Activated CD8-positive, alpha-beta memory T cell treated with anti-CD3 and anti-CD28 coated beads, Interleukin-2, amount 50 U/mL, for 4 hours (primary cell): ENCODE results near the gene SMAD3.

Experiments
- DNase-seq: peaks from one replicate; pipeline ENCODE4 v3.0.0-alpha.2; 2020

The SMAD3 gene

DNA sequence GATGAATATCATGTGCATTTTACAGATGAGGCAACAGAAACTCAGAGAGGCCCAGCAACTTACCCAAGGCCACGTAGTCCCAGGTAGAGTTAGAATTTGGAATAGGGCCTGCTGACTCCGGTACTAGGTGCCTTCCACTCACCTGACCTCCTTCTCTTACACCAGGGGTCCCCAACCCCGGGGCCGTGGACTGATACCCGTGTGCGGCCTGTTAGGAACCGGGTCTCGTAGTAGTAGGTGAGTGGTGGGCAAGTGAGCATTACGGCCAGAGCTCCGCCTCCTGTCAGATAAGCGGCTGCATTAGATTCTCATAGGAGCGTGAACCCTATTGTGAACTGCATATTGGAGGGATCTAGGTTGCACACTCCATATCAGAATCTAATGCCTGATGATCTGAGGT, 64.8 kb downstream of the SMAD3 start:
- DNase-seq: no peak

DNA sequence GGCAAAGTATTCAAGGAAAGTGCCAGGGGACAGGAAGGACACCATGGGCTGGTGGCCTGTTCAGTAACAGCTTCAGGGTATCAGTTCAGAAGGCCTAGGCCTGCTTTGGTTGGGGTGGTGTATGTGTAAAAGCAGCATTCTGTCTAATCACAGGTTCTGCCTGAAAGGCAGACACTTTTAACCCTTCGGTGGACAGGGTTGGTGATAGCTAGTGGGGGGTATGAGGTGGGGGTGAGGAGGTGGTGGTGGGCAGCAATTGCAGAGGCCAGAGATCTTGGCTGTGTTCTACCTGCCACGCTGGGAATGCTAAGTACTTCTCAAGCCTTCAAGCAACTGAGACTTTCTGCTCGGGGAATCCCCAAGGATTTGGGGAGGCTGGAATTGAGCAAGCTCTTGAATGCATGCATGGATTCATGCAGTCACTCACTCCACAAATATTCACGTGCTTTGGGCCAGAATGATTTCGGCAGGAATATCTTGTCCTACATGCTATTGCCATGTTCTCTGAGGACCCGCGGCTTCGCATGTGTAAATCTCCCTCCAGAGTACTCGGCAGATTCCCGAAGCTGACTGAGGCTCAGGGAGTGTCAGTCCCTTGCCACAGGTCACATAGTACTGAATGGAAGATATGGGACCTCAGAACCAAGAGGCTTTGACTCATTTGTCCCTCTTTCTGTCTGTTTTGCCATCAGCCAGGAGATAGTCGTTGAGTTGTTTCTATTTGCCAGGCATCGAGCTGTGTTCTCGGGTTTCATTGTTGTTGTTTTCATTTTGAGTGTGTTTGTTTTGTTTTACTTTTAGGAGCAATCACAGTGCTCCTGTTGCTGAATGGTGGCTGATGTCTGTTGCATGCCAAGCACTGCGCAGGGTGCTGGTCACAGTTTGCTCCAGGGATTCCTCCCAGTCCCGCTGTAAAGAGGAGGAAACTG, 65.5 kb downstream of the SMAD3 start:
- DNase-seq: no peak

DNA sequence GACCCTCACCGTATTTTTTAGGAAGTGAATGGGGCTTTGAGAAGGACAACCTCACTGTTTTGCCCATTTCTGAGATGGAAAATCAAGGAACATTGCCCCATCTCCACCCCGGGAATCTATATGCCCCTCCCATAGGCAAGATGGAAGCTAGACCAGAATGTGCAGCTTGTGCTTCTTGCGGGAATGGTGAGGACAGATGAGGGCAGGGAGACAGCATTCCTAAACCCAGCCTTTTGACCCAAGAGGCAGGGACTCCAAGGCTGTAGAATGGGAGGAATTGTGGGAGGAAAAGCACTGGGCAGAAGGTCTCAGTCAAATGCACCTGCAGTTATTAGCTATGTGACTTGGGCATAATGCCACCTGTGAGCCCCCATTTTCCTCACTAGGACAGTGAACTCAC, 66.9 kb downstream of the SMAD3 start:
- no peak for DNase-seq

DNA sequence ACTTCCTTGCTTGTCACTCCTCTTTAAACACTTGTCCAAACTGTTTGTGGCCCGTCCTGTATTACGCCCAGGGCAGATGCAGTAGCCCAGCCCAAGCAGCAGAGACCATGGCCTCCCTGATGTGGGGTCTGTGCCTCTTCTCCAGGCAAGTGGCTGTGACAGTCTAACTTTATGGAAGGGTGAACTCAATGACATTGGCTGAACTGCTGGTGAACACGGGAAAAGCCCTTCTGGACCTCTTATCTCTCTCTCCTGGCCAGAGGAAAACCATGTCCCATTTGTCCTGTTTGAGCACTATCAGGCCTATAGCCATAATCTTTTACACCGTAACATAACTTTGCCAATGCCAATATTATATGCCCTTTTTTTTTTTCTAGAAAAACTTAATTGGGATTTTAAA, 67.6 kb downstream of the SMAD3 start:
- no peak for DNase-seq

DNA sequence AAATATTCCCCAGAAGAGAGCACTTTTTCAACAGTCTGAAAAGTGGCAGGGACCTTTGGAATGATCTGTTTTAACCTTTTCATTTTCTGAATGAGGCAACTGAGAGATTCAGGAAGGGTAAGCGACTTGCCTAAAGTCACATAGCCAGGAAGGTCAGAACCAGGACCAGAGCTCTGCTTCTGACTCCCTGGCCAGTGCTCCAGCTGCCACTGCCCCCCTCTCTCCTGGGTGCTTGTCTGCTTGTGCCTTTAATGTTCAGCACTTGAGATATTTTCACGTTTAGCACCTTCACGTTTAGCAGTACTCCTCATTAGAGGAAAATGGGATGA, 68.3 kb downstream of the SMAD3 start:
- DNase-seq: no peak

DNA sequence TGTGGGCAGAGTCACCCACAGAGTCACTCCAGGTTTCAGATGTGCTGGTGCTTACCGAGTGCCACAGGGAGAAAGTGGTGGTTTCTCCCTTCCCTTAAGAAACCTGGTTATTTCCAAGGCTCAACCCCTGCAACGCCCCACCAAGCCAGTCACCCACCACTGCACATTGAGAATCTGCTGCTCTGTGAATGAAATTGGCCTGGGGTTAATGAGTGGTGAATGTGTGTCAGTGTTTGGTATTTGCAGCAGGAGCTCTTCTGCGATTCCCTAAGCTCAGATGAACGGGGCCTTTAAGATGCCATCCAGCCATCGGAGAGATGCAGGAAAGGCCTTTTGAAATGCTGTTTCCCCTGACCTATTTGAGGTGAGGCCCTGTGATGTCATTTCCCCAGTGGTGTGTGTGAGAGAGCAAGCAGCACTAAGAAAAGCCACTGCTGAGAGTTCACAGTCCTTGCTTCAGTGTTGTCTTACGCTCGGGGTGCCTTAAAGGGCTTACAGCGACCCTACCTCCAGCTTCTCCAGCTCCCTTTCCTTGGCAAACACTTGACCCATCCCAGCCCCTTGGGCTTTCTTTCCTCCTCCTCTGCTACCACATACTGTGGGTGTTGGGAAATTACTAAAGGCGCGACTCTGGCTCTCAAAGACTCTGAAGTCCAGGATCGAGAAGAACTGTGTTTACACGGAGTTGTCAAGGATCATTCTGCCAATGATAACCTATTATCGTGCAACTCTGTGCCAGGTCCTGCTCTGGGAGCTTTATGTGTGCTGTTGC, 68.9 kb downstream of the SMAD3 start:
- DNase-seq: peak; percentile 56

DNA sequence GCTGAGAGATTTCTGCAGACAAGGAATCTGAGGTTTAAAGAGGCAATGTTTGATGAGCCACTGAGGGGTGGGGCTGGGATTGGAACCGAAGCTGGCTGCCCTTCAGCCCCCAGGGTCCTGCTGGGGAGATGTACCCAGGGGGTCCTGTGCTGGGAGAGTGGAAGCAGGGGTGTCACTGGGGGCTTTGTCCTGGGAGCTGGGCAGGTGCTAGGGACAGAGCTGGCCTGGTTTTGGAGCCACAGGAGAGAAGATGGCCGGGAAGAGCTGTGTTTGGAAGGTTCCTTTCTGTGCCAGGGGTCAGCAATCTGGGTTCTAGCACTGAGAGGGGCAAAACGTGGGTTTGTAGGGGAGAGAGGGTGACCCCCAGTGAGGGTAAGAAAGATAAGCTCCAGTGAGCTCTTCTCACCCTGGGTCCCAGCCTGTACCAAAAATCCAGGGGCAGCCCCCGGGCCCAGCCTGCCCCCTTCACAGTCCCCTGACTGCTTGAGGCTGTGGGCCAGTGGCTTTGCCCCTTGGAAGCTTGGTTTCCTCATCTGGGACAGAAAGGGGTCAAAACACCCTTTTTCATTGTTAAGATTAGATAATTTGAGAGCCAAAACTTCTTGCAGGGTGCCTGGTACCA, 69.6 kb downstream of the SMAD3 start:
- no peak for DNase-seq

DNA sequence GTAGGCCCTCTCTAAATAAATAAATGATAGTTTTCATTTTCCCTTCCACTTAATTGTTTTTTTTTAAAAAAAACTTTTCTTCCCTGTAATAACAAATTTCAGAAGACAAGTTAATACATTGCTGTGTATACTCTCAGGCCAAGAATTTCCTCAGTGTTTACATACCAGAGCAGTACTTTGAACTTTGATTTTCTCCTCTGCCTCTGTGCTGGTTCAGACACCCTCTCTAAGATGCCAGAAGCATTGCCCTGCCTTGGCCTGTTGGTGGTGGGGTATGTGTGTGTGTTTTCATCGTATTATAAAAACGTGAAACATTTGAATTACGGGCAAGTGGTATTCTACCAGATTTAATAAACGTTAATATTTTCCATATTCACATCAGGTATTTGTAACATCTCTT, 70.1 kb downstream of the SMAD3 start:
- DNase-seq: no peak

DNA sequence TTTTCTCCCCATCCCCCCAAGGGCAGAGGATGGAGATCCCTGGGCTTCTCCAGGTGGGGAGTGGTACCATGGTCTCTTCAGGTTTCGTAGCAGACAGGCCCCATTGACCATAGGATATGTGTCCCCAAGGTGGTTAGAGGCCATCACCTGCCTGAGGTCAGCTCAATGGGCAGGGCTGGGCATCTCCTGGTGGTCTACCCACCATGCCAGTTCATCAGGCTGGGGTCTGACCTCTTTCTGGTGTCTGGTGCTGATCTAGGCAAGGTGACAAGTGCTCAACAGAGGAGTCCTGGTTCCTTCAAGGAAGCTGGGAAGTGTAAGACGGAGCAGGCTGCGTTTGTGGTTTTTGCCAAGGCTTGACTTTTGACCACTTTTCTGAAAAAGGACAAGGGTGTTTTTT, 71.4 kb downstream of the SMAD3 start:
- DNase-seq: no peak

DNA sequence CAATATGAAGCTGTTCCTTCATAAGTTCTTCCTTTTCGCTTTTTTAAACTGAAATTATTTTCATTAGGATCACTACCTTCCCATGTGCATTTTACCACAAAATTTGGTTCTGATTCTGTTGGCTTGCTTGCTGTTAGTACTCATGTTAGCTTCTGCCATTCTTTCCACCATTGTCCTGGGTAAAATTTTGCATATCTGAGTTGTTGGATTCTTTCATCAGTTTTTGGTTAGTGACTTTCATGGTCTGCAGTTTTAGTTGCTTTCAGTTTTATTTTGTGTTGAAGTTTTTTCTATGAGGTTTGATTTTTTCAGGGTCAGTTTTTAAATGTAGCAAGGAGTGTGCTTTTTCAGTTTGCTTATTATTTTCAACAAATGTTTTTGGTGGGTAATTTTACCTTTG, 71.9 kb downstream of the SMAD3 start:
- no peak for DNase-seq

DNA sequence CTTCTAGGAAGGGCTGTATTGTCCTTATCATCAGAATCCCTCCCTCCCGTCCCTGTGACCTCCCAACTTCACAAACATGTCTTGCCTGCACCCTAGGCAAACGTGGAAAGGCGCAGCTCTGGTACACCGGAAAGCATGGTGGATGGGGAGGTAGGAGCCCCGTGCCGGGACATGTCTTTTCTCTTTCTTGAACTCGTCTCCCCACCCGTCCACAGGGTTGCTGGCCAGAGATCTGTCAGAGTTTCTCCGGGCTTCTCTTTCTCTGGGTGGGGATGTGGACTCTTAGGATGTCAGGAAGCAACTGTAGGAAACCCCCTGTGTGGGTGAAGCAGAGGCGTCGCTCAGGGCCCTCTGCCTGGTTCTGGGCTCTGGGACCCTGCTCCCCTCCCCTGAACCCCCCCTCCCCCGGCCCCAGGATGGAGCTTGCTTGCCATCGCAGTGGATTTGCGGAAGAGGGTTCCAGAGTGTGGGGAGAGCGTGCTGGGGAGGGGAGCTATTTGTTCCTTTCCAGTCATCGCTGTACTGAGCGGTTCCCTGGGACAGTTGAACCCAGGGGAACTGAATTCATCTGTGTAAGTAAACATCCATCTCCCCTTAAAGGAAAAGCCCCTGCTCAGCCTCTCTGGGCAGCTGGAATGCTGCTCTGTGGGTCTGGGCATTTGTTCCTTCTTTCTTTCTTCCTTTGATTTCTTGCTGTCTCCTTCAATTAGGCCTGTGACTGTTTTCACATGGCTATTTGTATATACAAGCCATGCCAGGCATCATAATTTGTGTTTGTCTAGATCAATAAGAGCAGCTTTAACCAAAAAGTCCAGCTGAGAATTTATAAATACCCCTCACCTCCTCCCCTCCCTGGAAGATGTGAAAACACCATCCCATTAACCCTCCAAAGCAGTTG, 72.8 kb downstream of the SMAD3 start:
- DNase-seq: no peak

DNA sequence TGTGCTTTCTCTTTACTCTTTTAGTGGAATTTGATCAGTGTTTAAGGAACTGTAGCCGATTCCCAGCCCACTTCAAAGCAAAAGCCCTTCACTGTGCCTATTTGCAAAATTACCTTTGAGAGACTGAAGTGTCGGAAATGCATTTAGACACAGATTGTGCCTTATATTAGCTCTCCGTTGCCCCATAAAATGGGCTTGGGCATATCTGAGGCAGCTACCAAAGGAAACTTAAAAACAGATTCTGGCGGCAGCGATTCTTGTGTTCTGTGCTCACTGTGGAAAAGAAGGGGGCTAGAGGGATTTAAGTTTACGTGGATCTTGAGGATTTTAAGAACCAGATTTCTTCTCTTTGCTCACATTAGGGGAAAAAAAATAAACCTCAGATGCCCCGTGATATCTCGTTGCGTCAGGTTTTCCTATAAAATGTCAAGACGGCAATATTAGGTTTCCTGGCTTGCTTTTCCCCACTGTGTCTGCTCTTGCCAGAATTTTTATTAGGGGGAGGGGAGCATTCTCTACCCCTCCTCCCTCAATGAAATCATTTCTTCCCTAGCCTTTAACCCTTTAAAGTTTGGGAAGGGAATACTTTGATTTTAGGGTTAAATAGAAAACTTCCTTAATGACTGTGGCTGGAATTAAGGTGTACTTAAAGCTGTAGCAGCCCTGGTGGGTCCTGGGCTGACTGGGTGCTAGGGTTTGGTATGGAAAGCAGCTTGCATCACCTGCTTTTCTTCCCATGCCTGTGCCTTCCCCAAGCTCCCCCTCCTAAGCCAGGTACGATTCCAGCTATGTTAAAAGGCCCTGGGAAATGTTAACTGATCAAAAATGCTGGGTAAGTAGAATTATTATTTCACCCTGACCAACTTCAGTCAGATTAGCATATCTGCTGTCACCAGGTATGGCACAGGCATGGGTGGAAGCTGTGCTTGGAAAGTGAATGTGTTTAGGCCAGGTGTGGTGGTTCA, 73.8 kb downstream of the SMAD3 start:
- no peak for DNase-seq

DNA sequence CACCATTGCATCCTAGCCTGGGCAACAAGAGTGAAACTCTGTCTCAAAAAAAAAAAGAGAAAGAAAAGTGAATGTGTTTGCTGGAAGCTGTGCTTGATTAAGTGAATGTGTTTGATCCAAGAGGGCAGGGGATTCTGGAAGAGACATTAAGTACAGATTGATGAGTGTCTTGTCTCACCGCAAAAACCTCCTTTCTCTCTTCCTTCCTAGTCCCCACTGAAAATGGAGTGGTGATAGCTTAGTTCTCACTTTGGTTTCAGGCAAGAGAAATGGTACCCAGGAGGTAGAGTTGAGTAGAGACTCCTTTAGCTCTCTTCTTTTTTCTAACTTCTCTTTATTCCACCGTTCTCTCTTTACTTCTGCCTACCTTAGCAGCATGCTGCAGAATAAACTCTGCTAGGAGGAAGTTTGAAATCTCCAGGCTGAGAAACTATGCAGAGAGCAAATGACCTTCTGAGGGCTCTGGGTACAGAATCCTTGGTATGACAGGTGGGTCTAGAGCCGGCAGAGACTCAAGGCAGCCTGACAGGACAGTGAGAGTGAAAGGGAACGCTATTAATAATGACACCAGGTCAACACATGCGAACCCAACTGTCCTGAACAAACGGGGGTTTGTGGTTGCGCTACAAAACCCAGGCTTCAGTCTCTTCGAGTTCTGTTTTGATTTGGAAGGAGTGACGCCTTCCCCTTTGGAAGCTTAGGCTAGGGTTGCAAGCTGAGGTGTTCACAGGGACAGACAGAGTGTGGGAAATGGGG, 74.9 kb downstream of the SMAD3 start:
- no peak for DNase-seq

DNA sequence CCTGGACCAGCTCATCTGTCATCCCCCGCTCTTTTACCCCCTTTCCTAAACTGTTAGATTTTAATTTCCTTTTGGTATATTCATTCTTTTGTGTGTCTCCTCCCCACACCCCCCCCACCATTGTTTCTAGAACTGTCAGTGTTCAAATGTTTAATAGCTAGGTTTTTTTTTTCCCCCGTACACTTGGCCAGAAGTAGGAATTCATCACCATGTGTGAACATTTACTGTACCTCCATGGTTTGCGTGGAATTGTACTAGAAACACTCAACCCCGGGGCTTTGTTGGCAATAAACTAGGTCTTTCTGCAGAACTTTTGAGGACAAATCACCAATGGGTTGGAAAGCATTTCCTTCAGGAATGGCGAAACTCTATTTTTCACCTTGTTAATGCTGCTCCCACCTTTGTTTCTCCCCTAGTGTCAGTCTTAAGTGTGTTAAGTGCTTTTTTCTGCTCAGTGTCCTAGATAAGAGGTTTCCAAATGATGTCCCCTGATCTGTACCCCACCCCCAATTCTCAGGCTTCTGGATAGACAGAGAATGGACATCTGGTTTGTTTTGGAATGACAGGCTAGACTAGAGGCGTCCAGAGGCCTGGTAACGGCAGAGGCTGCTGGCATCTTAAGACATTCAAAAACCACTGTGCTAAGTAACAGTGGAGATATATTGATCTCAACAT, 76.8 kb downstream of the SMAD3 start:
- no peak for DNase-seq

DNA sequence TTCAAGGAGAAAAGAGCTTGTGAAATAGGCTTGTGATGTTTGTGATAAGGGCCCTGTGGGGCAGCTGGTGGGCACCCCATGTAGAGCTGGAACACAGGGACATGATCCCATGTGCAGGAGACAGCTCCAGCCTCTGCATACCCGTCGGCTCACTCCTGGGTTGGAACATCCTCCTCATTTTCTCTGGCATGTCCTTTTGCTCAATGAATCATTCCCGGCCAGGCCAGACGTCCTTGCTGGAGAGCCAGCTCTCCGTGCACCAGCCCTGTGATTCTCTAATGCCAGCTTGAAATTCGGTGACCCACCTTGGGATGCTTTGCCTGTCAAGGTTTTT, 77.3 kb downstream of the SMAD3 start:
- no peak for DNase-seq

DNA sequence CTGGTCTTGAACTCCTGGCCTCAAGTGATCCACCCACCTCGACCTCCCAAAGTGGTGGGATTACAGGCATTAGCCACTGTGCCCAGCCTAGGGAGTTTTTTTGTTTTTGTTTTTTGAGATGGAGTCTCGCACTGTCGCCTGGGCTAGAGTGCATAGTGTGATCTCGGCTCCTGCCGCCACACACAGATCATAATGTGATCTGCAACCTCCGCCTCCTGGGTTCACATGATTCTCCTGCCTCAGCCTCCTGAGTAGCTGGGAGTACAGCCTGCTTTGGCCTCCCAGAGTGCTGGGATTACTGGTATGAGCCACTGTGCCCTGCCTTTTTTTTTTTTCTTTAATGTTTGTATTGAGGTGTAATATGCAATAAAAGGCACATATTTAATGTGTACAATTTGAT, 78.2 kb downstream of the SMAD3 start:
- DNase-seq: no peak

DNA sequence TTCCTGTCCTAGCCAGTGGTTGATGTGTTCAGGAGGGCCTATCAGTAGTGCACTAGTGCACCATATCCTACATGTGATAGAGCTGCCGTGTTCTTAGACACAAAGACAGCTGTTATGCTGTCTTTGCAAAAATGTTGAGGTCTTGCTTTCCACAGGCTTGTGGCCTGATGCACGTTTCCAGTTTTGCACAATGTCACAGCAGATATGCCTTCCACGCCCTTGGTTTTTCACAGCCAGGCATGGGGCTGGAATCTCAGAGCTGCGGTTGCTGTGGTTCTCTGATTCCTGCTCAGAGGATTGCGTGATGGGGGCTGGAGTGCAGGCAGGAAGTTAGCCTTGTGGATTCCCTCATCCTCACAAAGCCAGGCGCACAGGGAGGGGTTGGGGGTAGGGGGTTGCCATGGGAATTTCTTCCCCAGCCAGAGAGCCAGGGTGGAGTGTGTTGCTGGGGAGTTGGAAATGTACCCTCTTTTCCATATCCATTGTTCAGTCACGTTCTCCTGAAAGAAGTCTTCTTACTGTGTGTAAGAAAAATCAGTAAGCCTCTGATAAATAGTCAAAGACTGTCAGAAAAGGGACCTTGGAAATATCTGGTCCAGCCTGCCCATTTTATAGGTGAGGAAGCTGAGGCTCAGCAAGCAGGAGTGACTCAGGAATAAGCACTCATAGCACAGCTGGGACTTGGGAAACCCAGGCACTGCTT, 79.4 kb downstream of the SMAD3 start:
- no peak for DNase-seq

DNA sequence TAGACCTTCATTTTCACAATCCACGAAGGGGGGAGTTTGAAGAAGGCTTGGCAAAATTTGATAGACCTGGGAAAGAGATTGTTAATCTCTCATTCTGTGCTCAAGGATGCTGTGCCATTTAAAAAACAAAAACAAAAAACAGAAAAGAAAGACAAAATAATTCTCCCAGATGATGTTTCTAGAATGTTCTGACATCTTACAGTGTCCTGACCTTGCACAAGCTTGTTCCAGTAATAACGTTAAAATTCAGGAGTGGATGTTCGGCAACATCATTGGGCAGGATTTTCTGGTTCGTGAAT, 79.9 kb downstream of the SMAD3 start:
- no peak for DNase-seq

DNA sequence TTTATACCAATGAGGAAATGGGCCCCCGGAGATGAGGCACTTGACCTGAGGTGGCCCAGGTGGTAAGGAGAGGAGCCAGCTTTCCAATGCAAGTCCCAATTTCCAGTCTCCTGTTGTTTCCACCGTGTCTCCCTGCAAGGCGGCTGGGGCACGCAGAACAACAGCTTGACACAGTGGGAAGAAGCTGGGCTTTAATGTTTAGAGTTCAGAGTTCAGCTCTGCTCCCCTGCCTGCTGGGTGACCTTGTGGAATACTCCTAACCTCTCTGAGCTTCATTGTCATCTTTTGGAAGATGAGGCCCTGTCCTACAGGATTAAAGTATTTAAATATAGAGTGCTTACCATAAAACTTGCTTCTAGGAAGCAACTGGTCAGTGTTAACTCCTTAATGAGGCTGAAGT, 80.3 kb downstream of the SMAD3 start:
- DNase-seq: no peak

DNA sequence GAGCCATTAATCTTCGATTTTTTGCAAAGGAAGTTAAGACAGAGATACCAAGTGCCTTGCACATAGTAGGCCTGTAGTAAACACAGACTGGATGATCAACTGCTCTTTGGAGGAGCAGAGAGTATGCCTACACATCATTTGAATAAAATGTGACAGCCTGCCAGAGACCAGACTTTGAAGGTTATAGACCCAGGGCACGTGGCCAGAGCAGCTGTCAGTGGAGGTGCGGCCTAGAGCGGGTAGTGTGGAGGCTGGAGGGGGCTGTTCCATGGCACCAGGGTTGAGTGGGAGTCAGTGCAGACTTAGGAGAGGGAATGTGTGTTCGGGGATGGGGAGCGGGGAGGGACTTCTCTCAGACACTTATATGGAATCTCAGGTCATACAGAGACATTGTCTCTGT, 80.8 kb downstream of the SMAD3 start:
- no peak for DNase-seq
